ENCODE data around the gene TSG101. TPM values are rescaled to one million over a fixed set of nuclear protein-coding genes. Genes with fewer than 3 reads are reported as not detected.

Gene TSG101
- total and polyA plus RNA-seq, 10 of the 15 experiments (the other 5 are each of a cell fraction or from before 2014, with no cell fraction given): 22.3 to 147 (median 84.9) TPM

DNA sequence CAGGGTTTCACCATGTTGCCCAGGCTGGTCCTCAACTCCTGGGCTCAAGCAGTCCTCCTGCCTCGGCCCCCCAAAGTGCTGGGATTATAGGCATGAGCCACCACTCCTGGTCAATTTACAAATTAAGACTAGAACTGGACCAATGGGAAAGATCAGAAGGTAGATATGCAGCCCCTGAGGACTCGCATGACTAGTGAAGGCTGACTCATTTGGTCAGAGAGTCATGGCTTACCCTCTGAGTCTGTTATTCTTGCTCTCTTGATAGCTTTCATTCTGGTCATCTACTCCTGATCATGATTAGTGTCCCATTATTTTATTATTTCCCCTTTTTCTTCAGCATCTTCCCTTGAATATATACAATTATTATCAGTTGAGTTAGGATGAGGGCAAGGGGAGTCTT is 73.8 kb downstream of the TSG101 start:
- Histone ChIP-seq H3K9me3 (replicated peaks; ENCODE audit: control insufficient read depth, insufficient read depth, low read length) (no peaks in the 10 kb centered on the region), H3K27me3 (replicated peaks in 1 of 2; ENCODE audit: control insufficient read depth in 2 of 2, insufficient read depth in 2 of 2, low read length in 1 of 2) (no peaks in the 10 kb centered on the region; a peak in 1 of 4 replicates), H4K20me1 (ENCODE audit: control insufficient read depth, insufficient read depth) (no peaks in the 10 kb centered on the region), H3K4me3 (no peak overlapping the region), H3K4me1 (ENCODE audit: control insufficient read depth, insufficient read depth, low read length) (no peaks in the 10 kb centered on the region), H3K36me3 (ENCODE audit: control insufficient read depth in 2 of 2, insufficient read depth in 2 of 2, low read length in 1 of 2) (no peaks in the 10 kb centered on the region), H3K27ac (ENCODE audit: control insufficient read depth, insufficient read depth) (no peak overlapping the region), H2AFZ (ENCODE audit: control insufficient read depth, low read depth, low read length) (no peak overlapping the region), H3K9ac (ENCODE audit: control insufficient read depth, insufficient read depth, low read length) (no peak overlapping the region), H3K79me2 (ENCODE audit: control insufficient read depth, insufficient read depth, low read length) (no peaks in the 10 kb centered on the region), H3K4me2 (ENCODE audit: control insufficient read depth, insufficient read depth) (no peak overlapping the region)
- no TSS peak for BruUV-seq (replicated peaks)
- intact Hi-C loops (cut with micrococcal nuclease; ENCODE audit: unreplicated experiment): no loop called here
- TF ChIP-seq TAF1 (IDR thresholded peaks at IDR 0.05; ENCODE audit: borderline replicate concordance, low read depth, low read length) (no peak), BCL11A (IDR thresholded peaks at IDR 0.05; ENCODE audit: low read depth, low read length) (no peak), RCOR1 (conservative IDR thresholded peaks at IDR 0.05; ENCODE audit: low read depth, low read length) (no peak), HCFC1 (IDR thresholded peaks at IDR 0.05; ENCODE audit: low read length) (no peak), IRF4 (IDR thresholded peaks at IDR 0.05; ENCODE audit: low read depth, low read length) (no peak), ATF7 (IDR thresholded peaks at IDR 0.05; ENCODE audit: low read depth) (no peak), SIX5 (IDR thresholded peaks at IDR 0.05; ENCODE audit: low read depth, low read length, severe bottlenecking) (no peak), HDGF (IDR thresholded peaks at IDR 0.05) (no peak), NFIC (IDR thresholded peaks at IDR 0.05; ENCODE audit: low read depth, low read length) (no peak), POLR2A (IDR thresholded peaks at IDR 0.05; ENCODE audit: low read depth, low read length) (no peak), STAT1 (conservative IDR thresholded peaks at IDR 0.05) (no peak), JUND (IDR thresholded peaks at IDR 0.05; ENCODE audit: low read depth, low read length) (no peak), NFXL1 (IDR thresholded peaks at IDR 0.05; ENCODE audit: borderline replicate concordance) (no peak), SIN3A (IDR thresholded peaks at IDR 0.05; ENCODE audit: low read depth, low read length) (no peak)
- TF ChIP-seq, protein P1, sequence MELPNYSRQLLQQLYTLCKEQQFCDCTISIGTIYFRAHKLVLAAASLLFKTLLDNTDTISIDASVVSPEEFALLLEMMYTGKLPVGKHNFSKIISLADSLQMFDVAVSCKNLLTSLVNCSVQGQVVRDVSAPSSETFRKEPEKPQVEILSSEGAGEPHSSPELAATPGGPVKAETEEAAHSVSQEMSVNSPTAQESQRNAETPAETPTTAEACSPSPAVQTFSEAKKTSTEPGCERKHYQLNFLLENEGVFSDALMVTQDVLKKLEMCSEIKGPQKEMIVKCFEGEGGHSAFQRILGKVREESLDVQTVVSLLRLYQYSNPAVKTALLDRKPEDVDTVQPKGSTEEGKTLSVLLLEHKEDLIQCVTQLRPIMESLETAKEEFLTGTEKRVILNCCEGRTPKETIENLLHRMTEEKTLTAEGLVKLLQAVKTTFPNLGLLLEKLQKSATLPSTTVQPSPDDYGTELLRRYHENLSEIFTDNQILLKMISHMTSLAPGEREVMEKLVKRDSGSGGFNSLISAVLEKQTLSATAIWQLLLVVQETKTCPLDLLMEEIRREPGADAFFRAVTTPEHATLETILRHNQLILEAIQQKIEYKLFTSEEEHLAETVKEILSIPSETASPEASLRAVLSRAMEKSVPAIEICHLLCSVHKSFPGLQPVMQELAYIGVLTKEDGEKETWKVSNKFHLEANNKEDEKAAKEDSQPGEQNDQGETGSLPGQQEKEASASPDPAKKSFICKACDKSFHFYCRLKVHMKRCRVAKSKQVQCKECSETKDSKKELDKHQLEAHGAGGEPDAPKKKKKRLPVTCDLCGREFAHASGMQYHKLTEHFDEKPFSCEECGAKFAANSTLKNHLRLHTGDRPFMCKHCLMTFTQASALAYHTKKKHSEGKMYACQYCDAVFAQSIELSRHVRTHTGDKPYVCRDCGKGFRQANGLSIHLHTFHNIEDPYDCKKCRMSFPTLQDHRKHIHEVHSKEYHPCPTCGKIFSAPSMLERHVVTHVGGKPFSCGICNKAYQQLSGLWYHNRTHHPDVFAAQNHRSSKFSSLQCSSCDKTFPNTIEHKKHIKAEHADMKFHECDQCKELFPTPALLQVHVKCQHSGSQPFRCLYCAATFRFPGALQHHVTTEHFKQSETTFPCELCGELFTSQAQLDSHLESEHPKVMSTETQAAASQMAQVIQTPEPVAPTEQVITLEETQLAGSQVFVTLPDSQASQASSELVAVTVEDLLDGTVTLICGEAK (IDR thresholded peaks at IDR 0.05; ENCODE audit: borderline replicate concordance): no peak
- WGBS (ENCODE audit: insufficient coverage, insufficient replicate concordance, low lambda C conversion rate, missing lambda C conversion rate): 62% methylated on average over 2 of the region's 2 CpGs
- ChIA-PET POLR2A (no interaction called here), SMC1A (ENCODE audit: uncharacterized antibody, unreplicated experiment) (no interaction called here), CTCF (no interaction called here), RAD21 (ENCODE audit: unreplicated experiment) (interaction anchor here (1.4 kb wide), 1 partner anchor 209 kb away, joined by 4 read pairs; no protein-coding TSS in a partner anchor)
- FAIRE-seq (no peak), DNase-seq (ENCODE audit: low read depth, low spot score) (no peak), ATAC-seq (no peak)
- in situ Hi-C loops (cut with MboI): no loop called here

Measured in GM12878 (cell line).